Neural cell (in vitro differentiated cells): Measurements from ENCODE around the gene HOXC12. TPM values are rescaled to one million over a fixed set of nuclear protein-coding genes. Genes with fewer than 3 reads are reported as not detected.

ENCODE experiments used
- H2AFZ ChIP-seq: fragments of 200-600, 300-800 bp; sonication (generic), shearing (Covaris generic); 2 replicates; pipeline ENCODE4 v1.6.0; 2014; ENCODE audit warnings: low read depth, mild to moderate bottlenecking, antibody characterized with exemption, low read length, moderate library complexity
- H3F3A ChIP-seq: fragments of 200-600 bp; shearing (Covaris generic); 2 replicates; pipeline ENCODE4 v1.6.1; 2016; ENCODE audit warnings: mild to moderate bottlenecking, moderate library complexity, mixed read lengths, antibody characterized with exemption, low read length; ENCODE audit not compliant: insufficient read depth, poor library complexity, severe bottlenecking
- H3K27ac ChIP-seq: fragments of 200-600, 300-800 bp; sonication (generic), shearing (Covaris generic); 2 replicates; pipeline ENCODE4 v1.5.1; 2014; ENCODE audit warnings: mild to moderate bottlenecking, low read length, moderate library complexity
- H3K27me3 ChIP-seq: fragments of 300-800, 200-600 bp; sonication (generic), shearing (Covaris generic); 2 replicates; pipeline ENCODE4 v1.6.0; 2014; ENCODE audit warnings: mild to moderate bottlenecking, low read depth, low read length, moderate library complexity; ENCODE audit not compliant: insufficient read depth
- H3K36me3 ChIP-seq: fragments of 300-800, 200-600 bp; sonication (generic), shearing (Covaris generic); 2 replicates; pipeline ENCODE4 v1.5.1; 2014; ENCODE audit warnings: mild to moderate bottlenecking, antibody characterized with exemption, low read length, moderate library complexity; ENCODE audit not compliant: insufficient read depth
- H3K4me2 ChIP-seq: fragments of 300-800, 200-600 bp; sonication (generic), shearing (Covaris generic); 2 replicates; pipeline ENCODE4 v1.6.0; 2014; ENCODE audit warnings: mild to moderate bottlenecking, low read length
- H3K4me3 ChIP-seq: fragments of 300-800, 200-600 bp; sonication (generic), shearing (Covaris generic); 2 replicates; pipeline ENCODE4 v1.5.1; 2014; ENCODE audit warnings: mild to moderate bottlenecking, low read length, moderate library complexity
- H3K79me2 ChIP-seq: fragments of 200-600 bp; shearing (Covaris generic); replicated peaks from 2 replicates; pipeline ENCODE4 v1.6.0; 2014; ENCODE audit warnings: mild to moderate bottlenecking, low read length, moderate library complexity; ENCODE audit not compliant: insufficient read depth
- H3K9ac ChIP-seq: fragments of 300-800, 200-600 bp; sonication (generic), shearing (Covaris generic); 2 replicates; pipeline ENCODE4 v1.6.1; 2016; ENCODE audit warnings: mild to moderate bottlenecking, low read length, mixed read lengths
- H3K9me2 ChIP-seq: fragments of 200-600 bp; shearing (Covaris generic); 2 replicates; pipeline ENCODE4 v1.6.1; 2016; ENCODE audit warnings: mild to moderate bottlenecking, low read length, mixed read lengths; ENCODE audit not compliant: insufficient read depth
- H3K9me3 ChIP-seq: fragments of 200-600, 300-800 bp; sonication (generic), shearing (Covaris generic); 2 replicates; pipeline ENCODE4 v1.6.1; 2016; ENCODE audit warnings: mild to moderate bottlenecking, mixed run types, low read length, moderate library complexity, mixed read lengths
- H4K20me1 ChIP-seq: fragments of 200-600 bp; shearing (Covaris generic); 2 replicates; pipeline ENCODE4 v1.6.1; 2016; ENCODE audit warnings: mild to moderate bottlenecking, mixed run types; ENCODE audit not compliant: insufficient read depth
- EZH2 ChIP-seq: fragments of 200-600, 300-800 bp; shearing (Covaris generic), sonication (generic); IDR thresholded peaks from 2 replicates; pipeline ENCODE4 v1.6.1; 2014; ENCODE audit warnings: antibody characterized with exemption, low read length, borderline replicate concordance, mild to moderate bottlenecking; ENCODE audit not compliant: insufficient read depth, poor library complexity, severe bottlenecking
- MXI1 ChIP-seq: fragments of 450-650 bp; conservative IDR thresholded peaks from 2 replicates; pipeline ENCODE4 v1.6.1; 2014; ENCODE audit warnings: antibody characterized with exemption, mild to moderate bottlenecking; ENCODE audit not compliant: poor library complexity, severe bottlenecking
- polyA plus RNA-seq: library from polyadenylated mRNA; depleted of rRNA; stranded (reverse); fragments of >200 nt; gene quantifications from 2 replicates; pipeline ENCODE4 v1.2.3, GENCODE V29; 2014
- TF ChIP-seq, protein P1 (sequence below): fragments of 450-650 bp; IDR thresholded peaks from 2 replicates; pipeline ENCODE4 v1.5.1; 2014; ENCODE audit warnings: antibody characterized with exemption, mild to moderate bottlenecking, moderate library complexity; ENCODE audit not compliant: poor library complexity, severe bottlenecking

The HOXC12 gene
- polyA plus RNA-seq, 1 donor from 2014 or later, result not detected

DNA sequence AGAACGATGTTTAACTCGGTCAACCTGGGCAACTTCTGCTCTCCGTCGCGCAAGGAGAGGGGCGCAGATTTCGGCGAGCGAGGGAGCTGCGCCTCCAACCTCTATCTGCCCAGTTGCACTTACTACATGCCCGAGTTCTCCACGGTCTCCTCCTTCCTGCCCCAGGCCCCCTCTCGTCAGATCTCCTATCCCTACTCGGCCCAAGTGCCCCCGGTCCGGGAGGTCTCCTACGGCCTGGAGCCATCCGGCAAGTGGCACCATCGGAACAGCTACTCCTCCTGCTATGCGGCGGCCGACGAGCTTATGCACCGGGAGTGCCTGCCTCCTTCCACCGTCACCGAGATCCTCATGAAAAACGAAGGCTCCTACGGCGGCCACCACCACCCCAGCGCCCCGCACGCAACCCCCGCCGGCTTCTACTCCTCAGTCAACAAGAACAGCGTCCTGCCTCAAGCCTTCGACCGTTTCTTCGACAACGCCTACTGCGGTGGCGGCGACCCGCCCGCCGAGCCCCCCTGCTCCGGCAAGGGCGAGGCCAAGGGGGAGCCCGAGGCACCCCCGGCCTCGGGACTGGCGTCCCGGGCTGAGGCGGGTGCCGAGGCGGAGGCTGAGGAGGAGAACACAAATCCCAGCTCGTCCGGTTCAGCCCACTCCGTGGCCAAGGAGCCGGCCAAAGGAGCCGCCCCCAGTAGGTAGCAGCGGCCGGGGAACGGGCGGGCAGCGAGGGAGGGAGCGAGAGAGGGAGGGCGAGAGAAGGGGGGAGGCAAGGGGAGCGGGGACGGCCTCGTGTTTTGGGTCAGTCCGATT, 18.7 kb downstream of the HOXC12 start:
- Histone ChIP-seq H3F3A (no peaks in the 10 kb centered on the region), H4K20me1 (no peaks in the 10 kb centered on the region), H2AFZ (no peak overlapping the region), H3K9me3 (no peaks in the 10 kb centered on the region), H3K9ac (no peak overlapping the region), H3K9me2 (no peaks in the 10 kb centered on the region), H3K36me3 (no peaks in the 10 kb centered on the region), H3K27ac (no peak overlapping the region), H3K79me2 (no peaks in the 10 kb centered on the region), H3K4me3 (no peak overlapping the region), H3K4me2 (no peak overlapping the region), H3K27me3 (peaks cover 99% of the 10 kb centered on the region)
- TF ChIP-seq, protein P1, sequence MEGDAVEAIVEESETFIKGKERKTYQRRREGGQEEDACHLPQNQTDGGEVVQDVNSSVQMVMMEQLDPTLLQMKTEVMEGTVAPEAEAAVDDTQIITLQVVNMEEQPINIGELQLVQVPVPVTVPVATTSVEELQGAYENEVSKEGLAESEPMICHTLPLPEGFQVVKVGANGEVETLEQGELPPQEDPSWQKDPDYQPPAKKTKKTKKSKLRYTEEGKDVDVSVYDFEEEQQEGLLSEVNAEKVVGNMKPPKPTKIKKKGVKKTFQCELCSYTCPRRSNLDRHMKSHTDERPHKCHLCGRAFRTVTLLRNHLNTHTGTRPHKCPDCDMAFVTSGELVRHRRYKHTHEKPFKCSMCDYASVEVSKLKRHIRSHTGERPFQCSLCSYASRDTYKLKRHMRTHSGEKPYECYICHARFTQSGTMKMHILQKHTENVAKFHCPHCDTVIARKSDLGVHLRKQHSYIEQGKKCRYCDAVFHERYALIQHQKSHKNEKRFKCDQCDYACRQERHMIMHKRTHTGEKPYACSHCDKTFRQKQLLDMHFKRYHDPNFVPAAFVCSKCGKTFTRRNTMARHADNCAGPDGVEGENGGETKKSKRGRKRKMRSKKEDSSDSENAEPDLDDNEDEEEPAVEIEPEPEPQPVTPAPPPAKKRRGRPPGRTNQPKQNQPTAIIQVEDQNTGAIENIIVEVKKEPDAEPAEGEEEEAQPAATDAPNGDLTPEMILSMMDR, result no peak
- TF ChIP-seq EZH2, result peak; percentile 65

DNA sequence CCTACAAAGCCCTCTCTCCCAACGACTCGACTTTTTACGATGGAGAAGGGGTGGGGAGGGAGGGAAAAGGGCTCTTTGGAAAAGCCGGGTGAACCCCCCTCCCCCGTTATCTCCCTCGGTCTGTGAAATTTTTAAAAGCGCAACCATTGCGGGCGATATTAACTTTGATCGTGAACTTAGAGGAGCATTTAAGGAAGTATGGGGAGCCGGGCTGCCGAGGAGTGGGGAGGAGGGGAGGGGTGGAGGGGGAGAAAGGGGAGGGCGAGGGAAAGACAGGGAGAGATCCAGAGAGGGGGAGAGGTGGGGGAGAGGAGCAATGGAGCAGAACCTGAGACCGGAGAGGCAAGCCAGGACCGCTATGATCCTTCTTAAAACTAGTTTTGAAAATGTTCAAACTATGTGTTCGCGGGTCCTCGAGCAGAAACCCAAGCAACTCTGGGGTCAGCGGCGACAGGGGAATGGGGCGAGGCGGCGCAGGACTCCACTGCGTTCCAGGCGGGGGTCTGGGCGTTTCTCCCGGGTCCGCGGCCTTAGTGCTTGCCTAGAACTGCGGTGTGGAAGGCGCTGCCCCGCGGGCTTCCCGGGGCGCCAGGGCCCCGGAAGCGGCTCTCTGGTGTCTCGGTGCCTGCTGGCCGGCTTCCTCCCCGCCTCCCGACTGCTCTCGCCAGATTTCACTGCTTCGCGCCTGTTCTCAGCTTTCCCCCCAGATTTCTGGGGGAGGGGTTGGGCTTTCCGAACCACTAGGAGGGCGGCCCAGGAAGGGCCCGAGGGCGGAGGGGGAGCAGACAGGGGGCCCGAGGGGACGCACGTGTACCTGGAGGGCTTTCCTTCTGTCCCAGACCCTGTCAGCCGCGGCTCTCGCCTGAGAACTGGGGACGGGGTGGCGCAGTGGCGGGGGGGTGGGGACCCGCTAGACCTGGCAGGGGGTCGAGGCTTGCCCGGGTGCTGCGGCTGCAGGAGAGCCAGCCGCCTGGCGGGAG, 19.7 kb downstream of the HOXC12 start, which contains the start of gene HOTAIR:
HOTAIR (minus strand) TSS at position 871 of the 980 bp plus-strand sequence.
- H3K9me3 ChIP-seq, result no peaks in the 10 kb centered on the region
- no peaks in the 10 kb centered on the region for H3K9me2 ChIP-seq
- no peaks in the 10 kb centered on the region for H4K20me1 ChIP-seq
- no peak within 1 kb of the TSS for H3K27ac ChIP-seq
- no peak within 1 kb of the TSS for H2AFZ ChIP-seq
- TF ChIP-seq MXI1, result no peak
- peak; percentile 44 for TF ChIP-seq EZH2
- H3K79me2 ChIP-seq, result no peaks in the 10 kb centered on the region
- H3K27me3 ChIP-seq, result peaks cover 99% of the 10 kb centered on the region
- H3K4me3 ChIP-seq, result no peak within 1 kb of the TSS
- H3K36me3 ChIP-seq, result no peaks in the 10 kb centered on the region
- no peak within 1 kb of the TSS for H3K9ac ChIP-seq
- no peaks in the 10 kb centered on the region for H3F3A ChIP-seq
- no peak within 1 kb of the TSS for H3K4me2 ChIP-seq

DNA sequence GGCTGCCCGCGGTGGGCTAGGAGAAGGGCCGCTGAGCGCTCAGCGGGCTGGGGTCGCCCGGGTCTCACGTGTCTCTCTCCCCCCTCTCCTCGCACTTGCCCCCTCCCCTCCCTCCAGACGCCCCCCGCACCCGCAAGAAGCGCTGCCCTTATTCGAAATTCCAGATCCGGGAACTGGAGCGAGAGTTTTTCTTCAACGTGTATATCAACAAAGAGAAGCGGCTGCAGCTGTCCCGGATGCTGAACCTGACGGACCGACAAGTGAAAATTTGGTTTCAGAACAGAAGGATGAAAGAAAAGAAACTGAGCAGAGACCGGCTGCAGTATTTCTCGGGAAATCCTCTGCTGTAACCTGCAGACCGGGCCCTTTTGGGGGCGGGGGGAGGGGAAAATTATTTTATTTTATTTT, 20.4 kb downstream of the HOXC12 start:
- TF ChIP-seq EZH2 (peak; percentile 34), MXI1 (no peak)
- H2AFZ ChIP-seq, result no peak overlapping the region
- no peak overlapping the region for H3K4me3 ChIP-seq
- H3K27ac ChIP-seq, result no peak overlapping the region
- no peaks in the 10 kb centered on the region for H3F3A ChIP-seq
- no peaks in the 10 kb centered on the region for H3K9me2 ChIP-seq
- H3K9ac ChIP-seq, result no peak overlapping the region
- peaks cover 99% of the 10 kb centered on the region for H3K27me3 ChIP-seq
- H4K20me1 ChIP-seq, result no peaks in the 10 kb centered on the region
- no peaks in the 10 kb centered on the region for H3K79me2 ChIP-seq
- H3K9me3 ChIP-seq, result no peaks in the 10 kb centered on the region
- H3K36me3 ChIP-seq, result no peaks in the 10 kb centered on the region
- no peak overlapping the region for H3K4me2 ChIP-seq
